IMR-90 (cell line): Measurements from ENCODE around the gene NKIRAS1. TPM values are rescaled to one million over a fixed set of nuclear protein-coding genes. Genes with fewer than 3 reads are reported as not detected.

Experiments used
- ATAC-seq: fragments of 200-7000 bp; cut with Tn5 transposase; 2 replicates; pipeline ENCODE4 v1.9.1; 2020; ENCODE audit warnings: low read depth, mild to moderate bottlenecking, moderate library complexity
- BruUV-seq: library from RNA; stranded (reverse); fragments of 400-500 nt; replicated peaks from 2 replicates; lab custom pipeline; 2021; lab: Mats Ljungman, UMichigan
- CTCF ChIA-PET: fragments of 300-600 bp; formaldehyde crosslinking; extraction: SDS; loops from one replicate; lab custom pipeline; 2021; ENCODE audit warnings: antibody characterized with exemption; lab: Yijun Ruan, JAX
- POLR2A ChIA-PET: fragments of 300-600 bp; sonication (Branson Sonifier 250); formaldehyde crosslinking; loops from one replicate; lab custom pipeline; 2022; ENCODE audit warnings: antibody characterized with exemption; ENCODE audit not compliant: unreplicated experiment; lab: Charles Lee
- DNase-seq: peaks from one replicate; pipeline ENCODE4 v3.0.0; 2013
- H2AFZ ChIP-seq: replicated peaks from 2 replicates; pipeline ENCODE3; 2013; ENCODE audit warnings: low read length, mild to moderate bottlenecking; ENCODE audit not compliant: poor library complexity
- H2AK5ac ChIP-seq: 2 replicates; pipeline ENCODE4 v1.6.1; 2013; ENCODE audit warnings: low read depth, low read length, inconsistent platforms
- H2AK9ac ChIP-seq: replicated peaks from 2 replicates; pipeline ENCODE3; 2013; ENCODE audit warnings: mild to moderate bottlenecking, low read depth, low read length, moderate library complexity; ENCODE audit not compliant: poor library complexity
- H2BK120ac ChIP-seq: 2 replicates; pipeline ENCODE4 v1.6.1; 2013; ENCODE audit warnings: low read depth, low read length, inconsistent platforms
- H2BK15ac ChIP-seq: 3 replicates; pipeline ENCODE4 v1.6.1; 2013; ENCODE audit warnings: low read depth, low read length, inconsistent platforms
- H2BK20ac ChIP-seq: 2 replicates; pipeline ENCODE4 v1.6.1; 2013; ENCODE audit warnings: low read depth, mild to moderate bottlenecking, inconsistent platforms, low read length, moderate library complexity
- H2BK5ac ChIP-seq: 2 replicates; pipeline ENCODE4 v1.6.1; 2013; ENCODE audit warnings: mild to moderate bottlenecking, low read depth, low read length, inconsistent platforms; ENCODE audit not compliant: poor library complexity, severe bottlenecking
- H3K14ac ChIP-seq: replicated peaks from 2 replicates; pipeline ENCODE4 v1.6.1; 2013; ENCODE audit warnings: low read depth, low read length, inconsistent platforms
- H3K18ac ChIP-seq: 2 replicates; pipeline ENCODE4 v1.6.1; 2013; ENCODE audit warnings: low read depth, low read length, control low read depth
- H3K23ac ChIP-seq: 2 replicates; pipeline ENCODE4 v1.6.1; 2013; ENCODE audit warnings: low read depth, low read length, inconsistent platforms
- H3K27ac ChIP-seq: 2 replicates; pipeline ENCODE4 v1.5.1; 2013; ENCODE audit warnings: mild to moderate bottlenecking, control low read depth, low read length; ENCODE audit not compliant: insufficient read depth
- H3K27me3 ChIP-seq: 2 replicates; pipeline ENCODE4 v1.6.1; 2013; ENCODE audit warnings: low read length; ENCODE audit not compliant: control insufficient read depth, insufficient read depth
- H3K36me3 ChIP-seq: 2 replicates; pipeline ENCODE4 v1.6.1; 2013; ENCODE audit warnings: low read length, mixed read lengths; ENCODE audit not compliant: control insufficient read depth, insufficient read depth
- H3K4ac ChIP-seq: 2 replicates; pipeline ENCODE4 v1.6.1; 2013; ENCODE audit warnings: low read depth, low read length, inconsistent platforms
- H3K4me1 ChIP-seq: 2 replicates; pipeline ENCODE4 v1.6.1; 2013; ENCODE audit warnings: low read length, mixed read lengths; ENCODE audit not compliant: control insufficient read depth, insufficient read depth
- H3K4me2 ChIP-seq: 2 replicates; pipeline ENCODE4 v1.6.1; 2013; ENCODE audit warnings: low read depth, mild to moderate bottlenecking, control low read depth, low read length, moderate library complexity
- H3K4me3 ChIP-seq: 2 replicates; pipeline ENCODE4 v1.5.1; 2013; ENCODE audit warnings: low read depth, mild to moderate bottlenecking, control low read depth, low read length, moderate library complexity; ENCODE audit not compliant: insufficient read depth
- H3K56ac ChIP-seq: 2 replicates; pipeline ENCODE4 v1.6.1; 2013; ENCODE audit warnings: low read length, inconsistent platforms; ENCODE audit not compliant: insufficient read depth; ENCODE audit errors: extremely low read depth
- H3K79me1 ChIP-seq, 2 experiments: 2 replicates each; pipeline ENCODE4 v1.6.1; 2013; ENCODE audit warnings: low read length in 2 of 2, inconsistent platforms in 1 of 2, low read depth in 1 of 2
- H3K9ac ChIP-seq: 2 replicates; pipeline ENCODE4 v1.6.1; 2013; ENCODE audit warnings: low read depth, low read length, control low read depth
- H3K9me1 ChIP-seq: 2 replicates; pipeline ENCODE4 v1.6.1; 2013; ENCODE audit warnings: low read length, inconsistent platforms; ENCODE audit not compliant: insufficient read depth
- H3K9me3 ChIP-seq: 2 replicates; pipeline ENCODE4 v1.6.1; 2013; ENCODE audit warnings: low read length; ENCODE audit not compliant: control insufficient read depth, insufficient read depth
- H4K20me1 ChIP-seq: 2 replicates; pipeline ENCODE4 v1.6.1; 2013; ENCODE audit warnings: low read length, inconsistent platforms; ENCODE audit not compliant: insufficient read depth
- H4K5ac ChIP-seq: 2 replicates; pipeline ENCODE4 v1.6.1; 2013; ENCODE audit warnings: mild to moderate bottlenecking, low read depth, low read length, control low read depth
- H4K8ac ChIP-seq, 2 experiments: 2 replicates each; pipeline ENCODE4 v1.6.1; 2013; ENCODE audit warnings: low read depth in 2 of 2, low read length in 2 of 2, control low read depth in 1 of 2, inconsistent platforms in 1 of 2
- H4K91ac ChIP-seq: 2 replicates; pipeline ENCODE4 v1.6.1; 2013; ENCODE audit warnings: low read depth, low read length, inconsistent platforms; ENCODE audit not compliant: insufficient read depth
- CEBPB ChIP-seq: IDR thresholded peaks from 2 replicates; pipeline ENCODE4 v1.6.1; 2012; ENCODE audit warnings: low read depth, low read length, improper control_type of control experiment
- FOS ChIP-seq: fragments of 150-350 bp; IDR thresholded peaks from 2 replicates; pipeline ENCODE4 v1.6.1; 2016; ENCODE audit warnings: low read depth, low read length
- RAD21 ChIP-seq: IDR thresholded peaks from 2 replicates; pipeline ENCODE4 v1.6.1; 2012; ENCODE audit warnings: low read length, improper control_type of control experiment
- dilution Hi-C: fragments of 300-500 bp; cut with HindIII; formaldehyde crosslinking; loops from one replicate; pipeline ENCODE4 v1.14.3; 2018; ENCODE audit warnings: low sequenced_read_pairs; ENCODE audit not compliant: unreplicated experiment
- in situ Hi-C: fragments of 300-500 bp; cut with MboI; formaldehyde crosslinking; loops from 3 replicates; pipeline ENCODE4 v1.14.3; 2019; ENCODE audit warnings: low sequenced_read_pairs, inconsistent platforms, mixed read lengths
- intact Hi-C: fragments of 100-400 bp; cut with micrococcal nuclease; formaldehyde crosslinking; loops from 2 replicates; pipeline ENCODE4 v1.10.0; 2022
- polyA plus RNA-seq, 3 experiments: library from polyadenylated mRNA; depleted of rRNA; stranded (reverse); fragments of >200 nt; gene quantifications; 2 replicates each; pipeline ENCODE4 v1.2.3, GENCODE V29; 2012; ENCODE audit warnings: low replicate concordance in 1 of 3
- total RNA-seq: library from RNA; depleted of rRNA; stranded (reverse); fragments of >200 nt; gene quantifications from 2 replicates; pipeline ENCODE4 v1.2.3, GENCODE V29; 2012

NKIRAS1 gene
- total and polyA plus RNA-seq, 2 of the 4 experiments (the other 2 are of a cell fraction) = 6.1 to 6.8 TPM

DNA sequence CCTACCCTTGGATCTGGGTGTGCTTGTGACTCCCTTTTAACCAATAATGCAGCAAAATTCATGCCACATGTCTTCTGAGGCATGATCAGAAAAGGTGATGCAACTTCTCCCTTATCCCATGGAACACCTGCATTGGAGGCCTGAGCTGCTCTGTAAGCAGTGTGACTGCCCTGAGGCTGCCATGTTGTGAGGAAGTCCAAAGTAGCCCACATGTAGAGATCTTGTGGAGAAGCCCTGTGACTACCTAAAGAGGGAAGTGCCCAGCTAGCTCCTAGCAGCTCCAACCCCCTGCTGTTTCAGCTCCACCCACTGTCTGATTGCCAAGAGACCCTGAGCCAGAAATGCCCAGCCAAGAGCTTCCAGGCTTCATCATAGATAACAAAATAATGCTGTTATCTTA, 21.9 kb upstream of the NKIRAS1 start:
- no peaks in the 10 kb centered on the region for H4K20me1 ChIP-seq
- H3K4me2 ChIP-seq = no peak overlapping the region
- no peak overlapping the region for H3K23ac ChIP-seq
- H2AK5ac ChIP-seq = no peak overlapping the region
- H2AFZ ChIP-seq = no peak overlapping the region
- H3K9me1 ChIP-seq = no peaks in the 10 kb centered on the region
- H4K8ac ChIP-seq = no peak overlapping the region
- H2BK20ac ChIP-seq = no peak overlapping the region
- H3K56ac ChIP-seq = no peak overlapping the region
- H4K5ac ChIP-seq = no peak overlapping the region
- no peak overlapping the region for H3K4me3 ChIP-seq
- ATAC-seq = no peak
- H3K4me1 ChIP-seq = peaks cover 2% of the 10 kb centered on the region; the same call in 1 of the 2 replicates
- ChIA-PET CTCF (interaction anchor here (1.0 kb wide), 1 partner anchor 53 kb away, joined by 4 read pairs; no protein-coding TSS in a partner anchor), POLR2A (no interaction called here)
- BruUV-seq = no TSS peak
- H4K91ac ChIP-seq = no peak overlapping the region
- no peak overlapping the region for H3K27ac ChIP-seq
- no peak overlapping the region for H3K9ac ChIP-seq
- dilution Hi-C loops (no loop called here), in situ Hi-C loops (no loop called here), intact Hi-C loops (no loop called here)
- H3K4ac ChIP-seq = no peak overlapping the region
- H3K18ac ChIP-seq = no peak overlapping the region
- TF ChIP-seq FOS = no peak
- no peak for TF ChIP-seq RAD21
- peak; percentile 49; the same call in 1 of the 2 replicates for TF ChIP-seq CEBPB
- H3K14ac ChIP-seq = no peak overlapping the region
- no peak for DNase-seq
- no peak overlapping the region for H2BK5ac ChIP-seq
- no peak overlapping the region for H2BK120ac ChIP-seq
- no peaks in the 10 kb centered on the region for H3K79me1 ChIP-seq
- H2BK15ac ChIP-seq = no peak overlapping the region
- H3K36me3 ChIP-seq = no peaks in the 10 kb centered on the region
- peaks cover 4% of the 10 kb centered on the region; the same call in 1 of the 2 replicates for H3K27me3 ChIP-seq
- H3K9me3 ChIP-seq = peaks cover 3% of the 10 kb centered on the region
- H2AK9ac ChIP-seq = peak overlapping the region; percentile 13
